Stimulated activated memory B cell treated with anti-CD40 and anti-IgM and Interleukin-4, amounts not matched to agents 10 μg/mL and 1 μg/mL and 100 μg/mL, for 72 hours (primary cell): ENCODE measurements around the gene GATAD2A.

ENCODE experiments used
- ATAC-seq: fragments of 150-1000 bp; cut with Tn5 transposase; 2 replicates; pipeline ENCODE4 v1.10.0; 2021
- H3K27ac Mint-ChIP-seq: one replicate; pipeline ENCODE4 v1.8.0; 2022; ENCODE audit warnings: mild to moderate bottlenecking, mixed read lengths
- H3K27me3 Mint-ChIP-seq: one replicate; pipeline ENCODE4 v1.8.0; 2022; ENCODE audit warnings: mixed read lengths
- H3K36me3 Mint-ChIP-seq: one replicate; pipeline ENCODE4 v1.8.0; 2022; ENCODE audit warnings: mixed read lengths
- H3K4me1 Mint-ChIP-seq: one replicate; pipeline ENCODE4 v1.8.0; 2022; ENCODE audit warnings: mixed read lengths
- H3K4me3 Mint-ChIP-seq: one replicate; pipeline ENCODE4 v1.8.0; 2022; ENCODE audit warnings: mild to moderate bottlenecking, moderate library complexity, mixed read lengths
- H3K9me3 Mint-ChIP-seq: one replicate; pipeline ENCODE4 v1.8.0; 2022; ENCODE audit warnings: mixed read lengths

GATAD2A gene

DNA sequence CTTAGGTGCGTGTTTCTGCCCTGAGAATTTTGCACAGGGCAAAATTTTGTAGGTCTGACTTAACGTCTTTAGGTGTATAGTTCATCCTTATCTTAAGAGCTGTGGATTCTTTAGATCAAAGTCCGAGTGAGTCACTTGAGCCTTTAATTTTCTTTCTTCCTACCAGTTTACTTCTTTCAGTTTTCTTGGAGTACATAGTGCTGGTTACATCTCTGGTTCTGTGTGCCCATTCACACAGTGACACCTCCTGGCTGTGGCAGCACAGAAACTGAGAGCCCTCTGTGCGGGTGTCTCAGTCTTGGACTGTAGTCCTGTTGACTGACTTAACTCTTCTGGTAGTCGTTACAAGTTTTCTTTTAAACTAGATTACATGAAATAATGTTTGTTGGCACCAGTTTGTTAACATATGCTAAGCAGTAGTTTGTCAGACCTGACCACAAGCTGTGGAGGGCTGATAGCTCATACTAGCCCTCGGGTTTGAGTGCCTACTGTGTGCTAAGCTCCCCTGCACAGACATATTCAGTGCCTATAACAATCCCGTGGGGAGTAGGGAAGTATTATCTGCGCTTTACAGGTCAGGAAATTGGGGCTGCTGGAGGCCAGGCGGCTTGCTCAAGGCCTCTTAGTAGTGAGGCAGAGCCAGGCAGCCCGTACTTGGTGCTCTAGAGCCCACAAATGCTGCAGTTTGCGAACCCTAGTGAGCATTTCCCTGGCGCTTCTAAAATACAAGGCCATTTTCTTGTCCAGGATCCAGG is 1.6 kb downstream of the GATAD2A start:
- no peaks in the 10 kb centered on the region for H3K36me3 Mint-ChIP-seq
- peak overlapping the region; percentile 97 for H3K4me3 Mint-ChIP-seq
- H3K4me1 Mint-ChIP-seq: peaks cover 77% of the 10 kb centered on the region
- peak; percentile 34 for ATAC-seq
- peak overlapping the region; percentile 86 for H3K27ac Mint-ChIP-seq
- no peaks in the 10 kb centered on the region for H3K27me3 Mint-ChIP-seq
- no peaks in the 10 kb centered on the region for H3K9me3 Mint-ChIP-seq

- H3K4me3 Mint-ChIP-seq: no peak overlapping the region
- H3K27ac Mint-ChIP-seq: peak overlapping the region; percentile 86
- peaks cover 77% of the 10 kb centered on the region for H3K4me1 Mint-ChIP-seq
- no peaks in the 10 kb centered on the region for H3K36me3 Mint-ChIP-seq
- no peaks in the 10 kb centered on the region for H3K9me3 Mint-ChIP-seq
- H3K27me3 Mint-ChIP-seq: no peaks in the 10 kb centered on the region
- no peak for ATAC-seq
Observed at GRCh38 chr19:19407633-19407930, 2.1 kb downstream of the GATAD2A start.

- Mint-ChIP-seq H3K36me3 (no peaks in the 10 kb centered on the region), H3K9me3 (no peaks in the 10 kb centered on the region), H3K27me3 (no peaks in the 10 kb centered on the region), H3K27ac (peak overlapping the region; percentile 2), H3K4me1 (peaks cover 77% of the 10 kb centered on the region), H3K4me3 (no peak overlapping the region)
- no peak for ATAC-seq
Observed at GRCh38 chr19:19409205-19409604, 3.7 kb downstream of the GATAD2A start.

DNA sequence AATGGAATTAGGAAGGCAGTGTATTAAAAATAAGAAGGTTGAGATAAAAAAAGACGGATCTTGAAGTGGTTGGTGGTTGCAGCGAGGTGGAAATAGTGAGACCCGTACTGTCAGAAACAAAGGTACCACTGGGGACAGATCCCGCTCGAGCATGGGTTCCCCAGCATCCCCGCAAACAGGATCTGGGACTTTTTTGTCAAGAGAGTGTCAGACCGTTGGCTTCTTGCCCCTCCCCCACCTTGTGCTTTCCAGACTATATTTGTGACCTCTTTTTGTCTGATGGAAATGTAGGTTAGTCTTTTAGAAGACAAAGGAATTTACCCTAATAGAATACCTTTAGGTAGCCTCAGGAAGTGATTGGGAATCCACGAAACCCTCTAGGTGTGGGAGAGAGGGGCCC is 4.2 kb downstream of the GATAD2A start:
- no peak for ATAC-seq
- Mint-ChIP-seq H3K27me3 (no peaks in the 10 kb centered on the region), H3K9me3 (no peaks in the 10 kb centered on the region), H3K36me3 (no peaks in the 10 kb centered on the region), H3K4me3 (no peak overlapping the region), H3K4me1 (peaks cover 74% of the 10 kb centered on the region), H3K27ac (peak overlapping the region; percentile 2)

- Mint-ChIP-seq H3K4me3 (no peak overlapping the region), H3K36me3 (peaks cover 2% of the 10 kb centered on the region), H3K27ac (peak overlapping the region; percentile 58), H3K27me3 (no peaks in the 10 kb centered on the region), H3K9me3 (no peaks in the 10 kb centered on the region), H3K4me1 (peaks cover 71% of the 10 kb centered on the region)
- ATAC-seq: peak; percentile 75
Observed at GRCh38 chr19:19410553-19411550, 5.4 kb downstream of the GATAD2A start.

DNA sequence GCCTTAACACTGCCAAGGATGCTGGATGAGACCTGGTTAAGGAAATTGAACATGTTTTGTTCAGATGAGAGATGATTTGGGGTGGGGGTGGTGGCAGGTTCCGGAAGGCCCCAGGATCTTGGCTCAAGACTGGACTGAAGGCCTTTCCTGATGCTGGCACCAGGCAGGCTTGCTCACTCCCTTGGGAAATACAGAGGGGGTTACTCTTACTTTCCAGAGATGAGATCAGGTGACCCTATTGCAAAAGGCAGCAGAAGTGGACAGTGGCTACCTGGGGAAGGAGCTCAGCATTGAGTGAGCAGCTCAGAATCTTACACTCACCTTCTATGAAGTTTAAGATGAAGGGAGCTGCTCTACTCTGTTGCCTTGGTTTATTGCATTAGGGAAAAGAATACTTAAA is 10.8 kb downstream of the GATAD2A start:
- no peak overlapping the region for H3K4me3 Mint-ChIP-seq

DNA sequence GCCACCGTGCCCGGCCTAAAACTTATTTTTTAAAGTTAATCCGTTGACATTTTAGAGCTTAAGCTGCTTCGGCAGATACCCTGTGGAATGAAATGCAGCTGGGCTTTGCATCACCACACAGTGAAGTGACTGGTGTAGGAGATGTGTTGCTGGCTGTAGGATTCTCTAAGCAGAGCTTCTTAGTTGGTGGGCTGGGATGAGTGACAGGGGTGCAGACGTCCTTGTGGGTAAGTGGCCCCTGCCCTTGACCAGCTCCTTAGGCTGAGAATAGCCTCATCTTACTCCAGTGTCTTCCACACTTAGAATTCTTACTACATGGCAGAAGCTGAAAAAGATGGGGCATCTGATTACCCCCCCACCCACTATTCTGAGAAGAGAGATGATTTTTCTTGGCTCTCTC is 11.6 kb downstream of the GATAD2A start:
- no peaks in the 10 kb centered on the region for H3K9me3 Mint-ChIP-seq
- H3K4me1 Mint-ChIP-seq: peaks cover 66% of the 10 kb centered on the region
- no peaks in the 10 kb centered on the region for H3K27me3 Mint-ChIP-seq
- ATAC-seq: no peak
- H3K4me3 Mint-ChIP-seq: no peak overlapping the region
- H3K36me3 Mint-ChIP-seq: peaks cover 6% of the 10 kb centered on the region
- H3K27ac Mint-ChIP-seq: no peak overlapping the region

More for the DNA sequence above, 10.8 kb downstream of the GATAD2A start:
- Mint-ChIP-seq H3K27ac (no peak overlapping the region), H3K9me3 (no peaks in the 10 kb centered on the region), H3K4me1 (peaks cover 62% of the 10 kb centered on the region), H3K27me3 (no peaks in the 10 kb centered on the region), H3K36me3 (peaks cover 6% of the 10 kb centered on the region)
- ATAC-seq: no peak

DNA sequence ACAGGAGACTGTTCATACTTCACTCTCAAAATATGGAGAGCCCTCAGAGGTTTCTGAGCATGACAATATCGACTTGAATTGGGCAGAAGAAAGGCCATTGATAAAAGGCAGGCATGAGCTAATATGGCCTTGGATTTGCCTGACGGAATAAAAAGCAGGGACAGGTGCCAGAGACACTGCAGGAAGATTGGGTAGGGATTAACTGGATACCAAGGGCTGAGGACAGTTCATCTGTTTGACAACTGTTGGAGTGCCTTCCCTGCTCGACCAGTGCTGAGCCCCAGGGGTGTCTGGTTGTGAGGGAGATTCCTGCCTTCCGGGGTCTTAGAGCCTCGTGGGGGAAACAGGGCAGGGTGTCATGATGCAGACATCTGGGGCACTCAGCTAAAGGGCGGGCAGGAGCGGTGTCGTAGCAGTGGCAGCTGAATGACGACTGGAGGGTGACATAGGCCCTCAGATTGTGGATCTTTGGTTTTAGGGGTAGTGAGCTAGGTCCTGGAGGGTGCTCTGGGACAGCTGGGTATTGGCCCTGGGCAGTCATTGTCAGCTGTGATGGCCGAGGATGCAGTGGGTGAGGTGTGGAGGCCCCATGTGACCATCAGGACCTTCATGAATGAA is 12.3 kb downstream of the GATAD2A start:
- Mint-ChIP-seq H3K4me1 (peaks cover 72% of the 10 kb centered on the region), H3K36me3 (peaks cover 6% of the 10 kb centered on the region), H3K4me3 (no peak overlapping the region), H3K9me3 (no peaks in the 10 kb centered on the region), H3K27ac (peak overlapping the region; percentile 43), H3K27me3 (no peaks in the 10 kb centered on the region)
- no peak for ATAC-seq

GRCh38 chr19:19418555-19419260 is 13.2 kb downstream of the GATAD2A start:
- H3K9me3 Mint-ChIP-seq: no peaks in the 10 kb centered on the region
- H3K4me1 Mint-ChIP-seq: peaks cover 65% of the 10 kb centered on the region
- no peak overlapping the region for H3K4me3 Mint-ChIP-seq
- peak; percentile 57 for ATAC-seq
- no peaks in the 10 kb centered on the region for H3K27me3 Mint-ChIP-seq
- H3K36me3 Mint-ChIP-seq: peaks cover 6% of the 10 kb centered on the region
- H3K27ac Mint-ChIP-seq: peak overlapping the region; percentile 43

DNA sequence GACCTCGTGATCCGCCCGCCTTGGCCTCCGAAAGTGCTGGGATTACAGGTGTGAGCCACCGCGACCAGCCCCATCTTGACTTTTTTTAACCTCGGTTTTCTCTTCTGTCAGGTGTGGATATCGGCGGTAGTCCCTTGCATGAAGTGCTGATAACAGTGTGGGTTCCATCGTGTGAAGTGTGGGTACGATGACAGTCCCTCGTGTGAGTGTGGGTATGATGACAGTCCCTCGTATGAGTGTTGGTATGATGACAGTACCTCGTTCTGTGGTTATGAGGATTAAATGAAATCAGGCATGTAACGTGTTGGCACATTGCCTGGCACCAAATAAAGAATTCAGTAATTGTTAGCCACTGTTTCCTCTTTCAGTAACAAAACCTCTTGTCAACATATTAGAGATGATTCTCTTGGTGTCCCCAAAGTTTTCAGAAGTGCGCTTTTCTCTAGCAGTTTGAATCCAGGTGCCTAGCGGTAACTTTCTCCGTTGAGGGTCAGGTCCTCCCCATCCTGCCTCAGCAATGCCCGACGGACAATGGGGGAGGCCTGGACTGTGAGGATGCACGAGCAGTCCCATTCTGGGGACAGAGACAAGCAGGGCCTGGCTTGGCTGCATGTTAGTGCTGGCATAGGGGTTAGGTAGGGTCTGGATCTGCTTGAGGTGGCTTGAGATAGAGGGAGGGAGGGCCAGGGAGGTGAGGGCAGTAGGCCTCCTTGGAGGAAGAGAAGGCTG is 15.3 kb downstream of the GATAD2A start:
- H3K4me3 Mint-ChIP-seq: no peak overlapping the region
- H3K4me1 Mint-ChIP-seq: peaks cover 67% of the 10 kb centered on the region
- H3K27me3 Mint-ChIP-seq: no peaks in the 10 kb centered on the region
- H3K27ac Mint-ChIP-seq: peak overlapping the region; percentile 54
- peak; percentile 62 for ATAC-seq
- no peaks in the 10 kb centered on the region for H3K9me3 Mint-ChIP-seq
- H3K36me3 Mint-ChIP-seq: peaks cover 6% of the 10 kb centered on the region

GRCh38 chr19:19421299-19421696 is 15.8 kb downstream of the GATAD2A start:
- ATAC-seq: no peak
- H3K36me3 Mint-ChIP-seq: no peaks in the 10 kb centered on the region
- H3K4me1 Mint-ChIP-seq: peaks cover 67% of the 10 kb centered on the region
- H3K4me3 Mint-ChIP-seq: no peak overlapping the region
- peak overlapping the region; percentile 54 for H3K27ac Mint-ChIP-seq
- no peaks in the 10 kb centered on the region for H3K27me3 Mint-ChIP-seq
- no peaks in the 10 kb centered on the region for H3K9me3 Mint-ChIP-seq

DNA sequence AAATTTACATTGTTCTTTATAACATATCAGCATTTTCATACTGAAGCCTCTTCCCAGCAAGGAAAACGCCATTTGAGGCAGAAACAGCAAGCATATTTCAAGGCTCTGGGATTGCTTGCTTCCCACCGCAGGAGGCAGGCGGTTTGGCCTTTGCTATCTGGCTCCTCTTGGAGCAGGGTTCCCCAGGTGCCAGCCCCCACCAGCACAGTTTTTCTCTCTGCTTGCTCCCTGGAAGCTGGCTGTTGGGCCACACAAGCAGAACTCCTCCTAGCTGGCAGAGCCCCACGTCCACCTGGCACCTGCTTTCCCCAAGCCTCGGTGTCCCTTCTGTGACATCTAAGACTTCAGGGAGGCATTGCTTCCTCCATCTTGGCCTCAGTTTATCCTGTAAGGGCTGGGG is 16.7 kb downstream of the GATAD2A start:
- H3K4me3 Mint-ChIP-seq: no peak overlapping the region

GRCh38 chr19:19423322-19423721 is 17.8 kb downstream of the GATAD2A start:
- no peak overlapping the region for H3K4me3 Mint-ChIP-seq
- ATAC-seq: no peak
- H3K36me3 Mint-ChIP-seq: peaks cover 3% of the 10 kb centered on the region
- H3K4me1 Mint-ChIP-seq: peaks cover 69% of the 10 kb centered on the region
- no peaks in the 10 kb centered on the region for H3K9me3 Mint-ChIP-seq
- H3K27me3 Mint-ChIP-seq: no peaks in the 10 kb centered on the region
- H3K27ac Mint-ChIP-seq: no peak overlapping the region

More for the DNA sequence above, 16.7 kb downstream of the GATAD2A start:
- ATAC-seq: no peak
- H3K27ac Mint-ChIP-seq: no peak overlapping the region
- peaks cover 69% of the 10 kb centered on the region for H3K4me1 Mint-ChIP-seq
- H3K27me3 Mint-ChIP-seq: no peaks in the 10 kb centered on the region
- H3K36me3 Mint-ChIP-seq: no peaks in the 10 kb centered on the region
- no peaks in the 10 kb centered on the region for H3K9me3 Mint-ChIP-seq

GRCh38 chr19:19425170-19425875 is 19.8 kb downstream of the GATAD2A start:
- peaks cover 14% of the 10 kb centered on the region for H3K36me3 Mint-ChIP-seq
- H3K4me3 Mint-ChIP-seq: no peak overlapping the region
- H3K27me3 Mint-ChIP-seq: no peaks in the 10 kb centered on the region
- no peak overlapping the region for H3K27ac Mint-ChIP-seq
- no peak for ATAC-seq
- peaks cover 74% of the 10 kb centered on the region for H3K4me1 Mint-ChIP-seq
- H3K9me3 Mint-ChIP-seq: no peaks in the 10 kb centered on the region
